Fibroblast of lung (primary cell): Measurements from ENCODE around the gene SPACA9. TPM values are rescaled to one million over a fixed set of nuclear protein-coding genes. Genes with fewer than 3 reads are reported as not detected.
A peak's percentile ranks its signal among the peaks of the same experiment; 100 is the strongest.

ENCODE experiments used
- DNase-seq, 2 donors: peaks; one replicate each; pipeline versions ENCODE4 v3.0.0 to v3.0.0-alpha.2; 2010; ENCODE audit warnings: low read depth in 2 of 2
- H2AFZ ChIP-seq: 2 replicates; pipeline ENCODE4 v1.5.1; 2012; ENCODE audit warnings: low read length, control low read depth, inconsistent platforms
- H3K27ac ChIP-seq: 2 replicates; pipeline ENCODE4 v1.5.1; 2011; ENCODE audit warnings: low read length, control low read depth; ENCODE audit not compliant: insufficient read depth
- H3K27me3 ChIP-seq: 2 replicates; pipeline ENCODE4 v1.5.1; 2011; ENCODE audit warnings: mild to moderate bottlenecking, low read length; ENCODE audit not compliant: control insufficient read depth, insufficient read depth
- H3K36me3 ChIP-seq: 2 replicates; pipeline ENCODE4 v1.5.1; 2011; ENCODE audit warnings: low read length; ENCODE audit not compliant: control insufficient read depth, insufficient read depth
- H3K4me1 ChIP-seq: 2 replicates; pipeline ENCODE4 v1.5.1; 2011; ENCODE audit warnings: low read length; ENCODE audit not compliant: control insufficient read depth, insufficient read depth; ENCODE audit errors: extremely low read depth
- H3K4me2 ChIP-seq: 2 replicates; pipeline ENCODE4 v1.5.1; 2011; ENCODE audit warnings: low read length, control low read depth; ENCODE audit not compliant: insufficient read depth; ENCODE audit errors: extremely low read depth
- H3K4me3 ChIP-seq, 4 experiments: fragments of 200-600 bp in 1 of 4; sonication (generic) in 1 of 4; replicated peaks in 1 of 4; 2 replicates each; pipeline ENCODE4 v1.5.1; 2011 to 2016; ENCODE audit warnings: low read length in 4 of 4, low read depth in 3 of 4, mild to moderate bottlenecking in 3 of 4, control low read depth in 2 of 4, inconsistent platforms in 1 of 4, mixed read lengths in 1 of 4; ENCODE audit not compliant: insufficient read depth in 1 of 4; ENCODE audit errors: control extremely low read depth in 1 of 4
- H3K79me2 ChIP-seq: 2 replicates; pipeline ENCODE4 v1.5.1; 2012; ENCODE audit warnings: mild to moderate bottlenecking, low read length, inconsistent platforms; ENCODE audit not compliant: control insufficient read depth, insufficient read depth
- H3K9ac ChIP-seq: 2 replicates; pipeline ENCODE4 v1.5.1; 2011; ENCODE audit warnings: mild to moderate bottlenecking, low read length, control low read depth; ENCODE audit not compliant: insufficient read depth
- H3K9me3 ChIP-seq: 2 replicates; pipeline ENCODE4 v1.5.1; 2012; ENCODE audit warnings: low read depth, low read length; ENCODE audit not compliant: control insufficient read depth, insufficient read depth
- H4K20me1 ChIP-seq: 2 replicates; pipeline ENCODE4 v1.5.1; 2011; ENCODE audit warnings: low read length; ENCODE audit not compliant: control insufficient read depth, insufficient read depth; ENCODE audit errors: extremely low read depth
- CTCF ChIP-seq, 2 donors: IDR thresholded peaks in 1 of 2; conservative IDR thresholded peaks in 1 of 2; 1 replicate in 1 of 2; 2 replicates in 1 of 2; pipeline ENCODE4 v1.5.1; 2011 to 2012; ENCODE audit warnings: low read length in 2 of 2, control low read depth in 1 of 2, inconsistent platforms in 1 of 2, low read depth in 1 of 2, mild to moderate bottlenecking in 1 of 2
- EZH2 ChIP-seq: IDR thresholded peaks from 2 replicates; pipeline ENCODE4 v1.5.1; 2012; ENCODE audit warnings: low read length, control low read depth, mild to moderate bottlenecking; ENCODE audit errors: missing control alignments
- polyA plus RNA-seq, 2 donors: library from polyadenylated mRNA; depleted of rRNA in 1 of 2; stranded (reverse) in 1 of 2; unstranded in 1 of 2; fragments of >200 nt; gene quantifications; 2 replicates each; pipeline ENCODE4 v1.2.1, GENCODE V29; 2011 to 2012; ENCODE audit warnings: missing spikeins in 1 of 2
- total RNA-seq: library from RNA; depleted of rRNA; stranded (reverse); fragments of >200 nt; gene quantifications from 2 replicates; pipeline ENCODE4 v1.2.1, GENCODE V29; 2014

SPACA9 gene
- total and polyA plus RNA-seq, 2 donors (not counting 1 experiment from before 2014, with no cell fraction given): 4.3 to 4.4 TPM

GRCh38 chr9:132857616-132858342 is 20.9 kb upstream of the SPACA9 start:
- H3K4me2 ChIP-seq: no peak overlapping the region
- no peak overlapping the region for H2AFZ ChIP-seq

GRCh38 chr9:132858751-132859150 is 19.9 kb upstream of the SPACA9 start:
- DNase-seq: no peak
- TF ChIP-seq CTCF (conservative IDR thresholded peaks at IDR 0.05 in 1 of 2, IDR thresholded peaks at IDR 0.05 in 1 of 2; ENCODE audit: low read depth in 1 of 2, low read length in 2 of 2) (no peak), EZH2 (no peak)

More at GRCh38 chr9:132857616-132858342, 20.9 kb upstream of the SPACA9 start:
- Histone ChIP-seq H3K79me2 (no peaks in the 10 kb centered on the region), H3K27ac (no peak overlapping the region), H3K27me3 (peaks cover 5% of the 10 kb centered on the region), H4K20me1 (no peaks in the 10 kb centered on the region), H3K9me3 (no peaks in the 10 kb centered on the region), H3K9ac (no peak overlapping the region), H3K4me3 (no peak overlapping the region), H3K4me1 (no peaks in the 10 kb centered on the region), H3K36me3 (no peaks in the 10 kb centered on the region)
- DNase-seq: peak; percentile 22 to 40
- no peak for TF ChIP-seq EZH2
- TF ChIP-seq CTCF (conservative IDR thresholded peaks at IDR 0.05 in 1 of 2, IDR thresholded peaks at IDR 0.05 in 1 of 2; ENCODE audit: low read depth in 1 of 2, low read length in 2 of 2): peak in 1 of 2 donors; percentile 11

GRCh38 chr9:132861666-132862065 is 17.0 kb upstream of the SPACA9 start:
- no peak for DNase-seq
- no peak overlapping the region for H3K4me3 ChIP-seq
- H3K79me2 ChIP-seq: no peaks in the 10 kb centered on the region
- no peak overlapping the region for H3K27ac ChIP-seq
- no peaks in the 10 kb centered on the region for H3K36me3 ChIP-seq
- peaks cover 4% of the 10 kb centered on the region for H3K27me3 ChIP-seq
- no peak overlapping the region for H3K4me2 ChIP-seq
- no peak overlapping the region for H3K9ac ChIP-seq
- H2AFZ ChIP-seq: no peak overlapping the region
- no peaks in the 10 kb centered on the region for H4K20me1 ChIP-seq
- no peak for TF ChIP-seq EZH2
- TF ChIP-seq CTCF (conservative IDR thresholded peaks at IDR 0.05 in 1 of 2, IDR thresholded peaks at IDR 0.05 in 1 of 2; ENCODE audit: low read depth in 1 of 2, low read length in 2 of 2): no peak
- no peaks in the 10 kb centered on the region for H3K9me3 ChIP-seq
- H3K4me1 ChIP-seq: no peaks in the 10 kb centered on the region

More at GRCh38 chr9:132858751-132859150, 19.9 kb upstream of the SPACA9 start:
- Histone ChIP-seq H4K20me1 (no peaks in the 10 kb centered on the region), H3K79me2 (no peaks in the 10 kb centered on the region), H3K4me2 (no peak overlapping the region), H3K27ac (no peak overlapping the region), H3K4me3 (no peak overlapping the region), H2AFZ (no peak overlapping the region), H3K27me3 (peaks cover 5% of the 10 kb centered on the region), H3K9ac (no peak overlapping the region), H3K36me3 (no peaks in the 10 kb centered on the region), H3K9me3 (no peaks in the 10 kb centered on the region), H3K4me1 (no peaks in the 10 kb centered on the region)
